Measurements from ENCODE around the gene HS3ST6.
A peak's percentile ranks its signal among the peaks of the same experiment; 100 is the strongest.

Gene HS3ST6

DNA sequence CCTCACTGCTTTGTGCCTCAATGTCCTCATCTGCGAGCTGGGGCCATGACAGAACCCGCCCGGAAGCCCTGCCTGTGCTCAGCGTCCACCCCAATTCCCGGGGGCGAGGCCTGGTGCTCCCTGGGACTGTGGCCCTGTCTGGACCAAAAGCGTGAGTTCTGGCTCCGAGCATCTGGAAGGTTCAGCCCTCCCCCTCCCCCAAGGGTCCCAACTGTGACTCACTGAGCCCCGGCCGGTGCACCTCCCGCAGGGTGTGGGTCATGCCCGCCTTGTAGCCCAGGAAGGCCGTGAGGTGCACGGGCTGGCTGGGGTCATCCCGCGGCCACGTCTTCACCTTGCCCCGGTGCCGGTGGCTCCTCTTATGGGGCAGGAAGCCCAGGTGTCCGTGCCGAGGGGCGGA is 35.5 kb upstream of the HS3ST6 start:
- no peak overlapping the region for H3K4me3 Mint-ChIP-seq
- no peaks in the 10 kb centered on the region for H3K36me3 Mint-ChIP-seq (ENCODE audit: low read depth)
- no peaks in the 10 kb centered on the region for H3K9me3 Mint-ChIP-seq
- H3K4me1 Mint-ChIP-seq: no peaks in the 10 kb centered on the region
- H3K27ac Mint-ChIP-seq: no peak overlapping the region
- H3K27me3 Mint-ChIP-seq (ENCODE audit: low read depth): no peaks in the 10 kb centered on the region
- TF ChIP-seq CTCF (IDR thresholded peaks at IDR 0.05; ENCODE audit: unreplicated experiment in 3 of 3): no peak

DNA sequence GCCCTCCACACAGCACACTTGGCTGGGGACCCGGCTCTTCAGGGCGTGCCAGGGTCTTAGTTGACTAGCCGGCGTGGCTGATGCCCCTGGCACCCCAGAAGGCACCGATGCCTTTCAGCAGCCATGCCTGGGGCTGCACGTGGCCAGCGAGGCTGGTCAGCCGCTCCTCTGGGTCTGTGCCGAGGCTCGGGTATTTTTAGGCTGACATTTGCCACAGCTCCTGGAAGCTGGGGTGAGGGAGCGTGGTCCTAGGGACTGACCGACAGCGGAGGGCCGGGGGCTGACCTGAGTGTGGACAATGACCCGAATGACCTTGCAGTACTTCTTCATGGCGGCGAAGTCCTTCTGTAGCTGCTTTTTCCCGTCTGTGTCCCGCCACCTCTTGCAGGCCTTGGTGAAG is 32.3 kb upstream of the HS3ST6 start:
- no peak overlapping the region for H3K4me3 Mint-ChIP-seq
- H3K27me3 Mint-ChIP-seq (ENCODE audit: low read depth): no peaks in the 10 kb centered on the region
- H3K9me3 Mint-ChIP-seq: no peaks in the 10 kb centered on the region

GRCh38 chr16:1950047-1950446 is 31.8 kb upstream of the HS3ST6 start:
- no peaks in the 10 kb centered on the region for H3K27me3 Mint-ChIP-seq (ENCODE audit: low read depth)
- no peak overlapping the region for H3K27ac Mint-ChIP-seq
- no peaks in the 10 kb centered on the region for H3K36me3 Mint-ChIP-seq (ENCODE audit: low read depth)
- no peaks in the 10 kb centered on the region for H3K9me3 Mint-ChIP-seq
- no peak overlapping the region for H3K4me3 Mint-ChIP-seq
- H3K4me1 Mint-ChIP-seq: no peaks in the 10 kb centered on the region
- TF ChIP-seq CTCF (IDR thresholded peaks at IDR 0.05; ENCODE audit: unreplicated experiment in 3 of 3): no peak

More for the DNA sequence above, 32.3 kb upstream of the HS3ST6 start:
- H3K27ac Mint-ChIP-seq: no peak overlapping the region
- TF ChIP-seq CTCF (IDR thresholded peaks at IDR 0.05; ENCODE audit: unreplicated experiment in 3 of 3): no peak
- H3K4me1 Mint-ChIP-seq: no peaks in the 10 kb centered on the region
- no peaks in the 10 kb centered on the region for H3K36me3 Mint-ChIP-seq (ENCODE audit: low read depth)

DNA sequence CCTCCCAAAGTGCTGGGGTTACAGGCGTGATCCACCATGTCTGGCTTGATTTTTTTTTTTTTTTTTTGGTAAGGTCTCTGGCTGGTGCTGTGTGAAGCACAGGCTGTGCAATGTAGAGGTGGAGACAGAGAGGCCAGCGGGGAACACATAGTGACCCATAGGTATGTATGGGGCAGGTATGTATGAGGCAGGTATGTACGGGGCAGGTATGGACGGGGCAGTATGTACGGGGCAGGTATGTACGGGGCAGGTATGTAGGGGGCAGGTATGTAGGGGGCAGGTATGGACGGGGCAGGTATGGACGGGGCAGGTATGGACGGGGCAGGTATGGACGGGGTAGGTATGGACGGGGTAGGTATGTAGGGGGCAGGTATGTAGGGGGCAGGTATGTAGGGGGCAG is 31.3 kb upstream of the HS3ST6 start:
- no peaks in the 10 kb centered on the region for H3K9me3 Mint-ChIP-seq
- no peaks in the 10 kb centered on the region for H3K27me3 Mint-ChIP-seq (ENCODE audit: low read depth)
- H3K27ac Mint-ChIP-seq: no peak overlapping the region
- peak overlapping the region in 1 of 3 experiments; percentile 9 for H3K4me3 Mint-ChIP-seq
- no peaks in the 10 kb centered on the region for H3K4me1 Mint-ChIP-seq
- no peak for TF ChIP-seq CTCF (IDR thresholded peaks at IDR 0.05; ENCODE audit: unreplicated experiment in 3 of 3)
- no peaks in the 10 kb centered on the region for H3K36me3 Mint-ChIP-seq (ENCODE audit: low read depth)

DNA sequence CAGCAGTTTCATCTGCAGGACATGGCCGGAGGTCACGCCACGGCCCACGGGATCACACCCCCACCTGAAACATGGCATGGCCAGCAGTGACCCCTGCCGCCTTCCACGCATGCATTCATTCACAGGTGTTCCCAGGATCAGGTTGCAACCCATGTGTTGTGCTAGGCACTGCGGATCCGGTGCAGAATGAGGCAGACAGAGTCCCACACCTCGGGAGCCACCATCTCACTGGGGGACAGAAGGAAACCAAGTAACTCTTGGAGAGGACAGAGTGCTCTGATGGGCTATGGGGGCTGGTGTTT is 29.1 kb upstream of the HS3ST6 start:
- H3K27ac Mint-ChIP-seq: no peak overlapping the region
- TF ChIP-seq CTCF (IDR thresholded peaks at IDR 0.05; ENCODE audit: unreplicated experiment in 3 of 3): no peak
- no peak overlapping the region for H3K4me3 Mint-ChIP-seq
- H3K4me1 Mint-ChIP-seq: no peaks in the 10 kb centered on the region
- H3K9me3 Mint-ChIP-seq: no peaks in the 10 kb centered on the region
- no peaks in the 10 kb centered on the region for H3K36me3 Mint-ChIP-seq (ENCODE audit: low read depth)
- no peaks in the 10 kb centered on the region for H3K27me3 Mint-ChIP-seq (ENCODE audit: low read depth)

GRCh38 chr16:1946495-1947368 is 28.5 kb upstream of the HS3ST6 start:
- H3K27me3 Mint-ChIP-seq (ENCODE audit: low read depth): no peaks in the 10 kb centered on the region
- H3K36me3 Mint-ChIP-seq (ENCODE audit: low read depth): no peaks in the 10 kb centered on the region
- H3K9me3 Mint-ChIP-seq: no peaks in the 10 kb centered on the region
- H3K27ac Mint-ChIP-seq: no peak overlapping the region
- H3K4me1 Mint-ChIP-seq: peaks cover under 1% of the 10 kb centered on the region
- H3K4me3 Mint-ChIP-seq: no peak overlapping the region
- TF ChIP-seq CTCF (IDR thresholded peaks at IDR 0.05; ENCODE audit: unreplicated experiment in 3 of 3): no peak

Measured in nephron (organoid).